Measurements from ENCODE around the gene MMD. TPM values are rescaled to one million over a fixed set of nuclear protein-coding genes. Genes with fewer than 3 reads are reported as not detected.

Gene MMD
- total and polyA plus RNA-seq, 3 donors from 2014 or later, result 38.3 to 73.1 (median 53.7) TPM

GRCh38 chr17:55418369-55419268, 3.0 kb downstream of the MMD start:
- Histone ChIP-seq H3K9me3 (no peaks in the 10 kb centered on the region), H3K4me1 (peaks cover 5% of the 10 kb centered on the region), H3K27ac (no peak overlapping the region), H3K27me3 (no peaks in the 10 kb centered on the region), H3K4me3 (no peak overlapping the region), H3K36me3 (ENCODE audit: low read depth, missing control alignments) (no peaks in the 10 kb centered on the region)
- intact Hi-C loops (cut with DNase I; ENCODE audit: low total_unique reads), result no loop called here
- 91% methylated on average over 3 of the region's 3 CpGs for WGBS, 2 donors
- TF ChIP-seq POLR2A (IDR thresholded peaks at IDR 0.05), result no peak
- TF ChIP-seq CTCF (IDR thresholded peaks at IDR 0.05), result no peak
- no peak for DNase-seq

- intact Hi-C loops (cut with DNase I; ENCODE audit: low total_unique reads), result no loop called here
- Histone ChIP-seq H3K36me3 (ENCODE audit: low read depth, missing control alignments) (no peaks in the 10 kb centered on the region), H3K9me3 (no peaks in the 10 kb centered on the region), H3K4me3 (no peak overlapping the region), H3K27ac (no peak overlapping the region), H3K4me1 (peaks cover 5% of the 10 kb centered on the region), H3K27me3 (no peaks in the 10 kb centered on the region)
- TF ChIP-seq POLR2A (IDR thresholded peaks at IDR 0.05) (no peak), CTCF (IDR thresholded peaks at IDR 0.05) (no peak)
- no peak for DNase-seq
- 87 to 97% methylated on average over 4 of the region's 4 CpGs for WGBS, 2 donors
Observed at GRCh38 chr17:55417411-55418268, 4.0 kb downstream of the MMD start.

GRCh38 chr17:55416470-55417052, 5.1 kb downstream of the MMD start:
- WGBS, 2 donors, result 56 to 75% methylated on average over 4 of the region's 4 CpGs
- intact Hi-C loops (cut with DNase I; ENCODE audit: low total_unique reads), result no loop called here
- Histone ChIP-seq H3K4me3 (no peak overlapping the region), H3K36me3 (ENCODE audit: low read depth, missing control alignments) (no peaks in the 10 kb centered on the region), H3K9me3 (no peaks in the 10 kb centered on the region), H3K27me3 (no peaks in the 10 kb centered on the region), H3K27ac (no peak overlapping the region), H3K4me1 (no peaks in the 10 kb centered on the region)
- TF ChIP-seq CTCF (IDR thresholded peaks at IDR 0.05) (no peak), POLR2A (IDR thresholded peaks at IDR 0.05) (no peak)
- no peak for DNase-seq

- intact Hi-C loops (cut with DNase I; ENCODE audit: low total_unique reads), result no loop called here
- TF ChIP-seq POLR2A (IDR thresholded peaks at IDR 0.05) (no peak), CTCF (IDR thresholded peaks at IDR 0.05) (no peak)
- H3K4me1 ChIP-seq, result no peaks in the 10 kb centered on the region
- no peak overlapping the region for H3K4me3 ChIP-seq
- DNase-seq, result no peak
- H3K9me3 ChIP-seq, result no peaks in the 10 kb centered on the region
- no peaks in the 10 kb centered on the region for H3K27me3 ChIP-seq
- H3K36me3 ChIP-seq (ENCODE audit: low read depth, missing control alignments), result no peaks in the 10 kb centered on the region
- H3K27ac ChIP-seq, result no peak overlapping the region
Observed at GRCh38 chr17:55416000-55416399, 5.6 kb downstream of the MMD start.

Measured in testis (tissue), 3 donors.